ENCODE measurements around the gene BDKRB2.

DNA sequence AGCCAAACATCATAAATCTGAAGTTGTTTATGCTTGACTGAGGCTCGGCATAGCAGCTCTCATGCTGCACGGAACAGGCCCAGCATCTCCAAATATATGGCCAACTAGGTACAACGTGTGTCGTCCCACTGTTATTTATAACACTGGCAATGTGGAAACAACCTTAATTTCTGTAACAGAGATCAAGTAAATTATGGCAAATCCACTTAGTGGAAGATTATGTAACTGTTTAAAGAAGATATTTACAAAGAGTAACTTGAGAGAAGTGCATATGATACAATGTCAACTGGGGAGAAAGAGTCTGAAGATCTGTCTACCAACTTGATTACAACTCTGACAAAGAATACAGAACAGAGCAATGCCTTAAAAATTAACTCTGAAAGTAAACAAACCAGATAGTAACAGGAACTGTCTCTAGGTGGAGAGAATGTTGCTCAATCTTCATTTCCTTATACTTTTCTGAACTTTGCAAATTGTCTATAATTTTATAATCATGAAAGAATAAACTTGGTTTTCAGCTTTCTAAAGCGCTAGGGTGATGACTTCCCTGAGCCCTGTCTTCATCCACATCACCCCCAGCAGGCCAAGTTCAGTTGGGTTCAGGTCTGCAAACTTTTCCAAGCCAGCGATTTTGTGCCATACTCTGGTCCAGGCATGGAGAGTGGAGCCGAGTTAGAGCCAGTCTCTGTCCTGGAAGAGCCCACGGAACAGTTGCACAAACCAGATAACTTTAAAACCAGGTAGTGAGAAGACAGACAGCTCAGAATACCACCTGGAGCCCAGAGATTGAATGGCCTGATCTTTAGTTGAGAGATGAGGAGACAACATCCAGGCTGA, 44.3 kb upstream of the BDKRB2 start:
- TF ChIP-seq POLR2A (IDR thresholded peaks at IDR 0.05) (no peak), CTCF (IDR thresholded peaks at IDR 0.05) (no peak)

Measured in adrenal gland (tissue), 5 donors.